ENCODE results near the gene ADARB2.

DNA sequence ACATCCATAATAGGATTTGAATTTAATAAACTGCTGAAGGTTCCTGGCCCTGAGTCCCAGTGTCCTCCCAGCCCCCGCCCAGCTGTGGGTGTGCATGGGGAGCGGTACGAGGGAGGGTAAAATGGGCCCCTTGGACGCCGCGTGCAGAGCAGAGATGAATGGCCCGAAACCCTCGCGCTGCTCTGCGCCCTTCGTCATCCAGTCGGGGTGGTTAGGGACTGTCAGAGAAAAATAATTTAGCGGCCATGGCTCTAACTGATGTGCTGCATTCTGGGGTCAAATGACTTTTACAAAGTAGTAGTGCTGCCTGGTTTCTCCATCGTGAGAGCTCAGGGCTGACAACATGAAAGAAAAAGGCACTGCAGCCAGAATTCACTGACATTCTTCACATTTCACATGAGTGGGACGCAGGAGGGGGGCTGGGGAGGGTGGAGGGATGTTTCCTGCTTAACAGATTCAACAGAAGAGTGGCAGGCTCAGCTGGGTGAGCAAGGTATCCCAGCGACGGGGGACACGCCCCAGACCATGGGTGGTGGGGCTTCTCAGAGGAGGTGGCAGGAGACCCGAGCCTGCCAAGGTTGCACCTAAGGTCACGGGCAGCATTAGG, 376.7 kb downstream of the ADARB2 start:
- TF ChIP-seq, protein P1, sequence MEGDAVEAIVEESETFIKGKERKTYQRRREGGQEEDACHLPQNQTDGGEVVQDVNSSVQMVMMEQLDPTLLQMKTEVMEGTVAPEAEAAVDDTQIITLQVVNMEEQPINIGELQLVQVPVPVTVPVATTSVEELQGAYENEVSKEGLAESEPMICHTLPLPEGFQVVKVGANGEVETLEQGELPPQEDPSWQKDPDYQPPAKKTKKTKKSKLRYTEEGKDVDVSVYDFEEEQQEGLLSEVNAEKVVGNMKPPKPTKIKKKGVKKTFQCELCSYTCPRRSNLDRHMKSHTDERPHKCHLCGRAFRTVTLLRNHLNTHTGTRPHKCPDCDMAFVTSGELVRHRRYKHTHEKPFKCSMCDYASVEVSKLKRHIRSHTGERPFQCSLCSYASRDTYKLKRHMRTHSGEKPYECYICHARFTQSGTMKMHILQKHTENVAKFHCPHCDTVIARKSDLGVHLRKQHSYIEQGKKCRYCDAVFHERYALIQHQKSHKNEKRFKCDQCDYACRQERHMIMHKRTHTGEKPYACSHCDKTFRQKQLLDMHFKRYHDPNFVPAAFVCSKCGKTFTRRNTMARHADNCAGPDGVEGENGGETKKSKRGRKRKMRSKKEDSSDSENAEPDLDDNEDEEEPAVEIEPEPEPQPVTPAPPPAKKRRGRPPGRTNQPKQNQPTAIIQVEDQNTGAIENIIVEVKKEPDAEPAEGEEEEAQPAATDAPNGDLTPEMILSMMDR (conservative IDR thresholded peaks at IDR 0.05 in 1 of 2, IDR thresholded peaks at IDR 0.05 in 1 of 2; ENCODE audit: low read depth in 1 of 2, low read length in 2 of 2), result no peak
- no peak for TF ChIP-seq EZH2 (IDR thresholded peaks at IDR 0.05; ENCODE audit: low read length, missing control alignments)
